Natural killer cell (primary cell): Measurements from ENCODE around the gene EIPR1. TPM values are rescaled to one million over a fixed set of nuclear protein-coding genes. Genes with fewer than 3 reads are reported as not detected.

Experiments used
- ATAC-seq, 3 donors: fragments of 150-1000 bp in 2 of 3; fragments of 200-7000 bp in 1 of 3; cut with Tn5 transposase; 1 replicate in 1 of 3; 2 replicates in 2 of 3; pipeline ENCODE4 v1.10.0; 2021; ENCODE audit warnings: mild to moderate bottlenecking in 2 of 3, moderate library complexity in 2 of 3
- DNase-seq, 2 donors: peaks; one replicate each; pipeline versions ENCODE4 v3.0.0 to v3.0.0-alpha.2; 2013 to 2021; ENCODE audit warnings: mixed read lengths in 1 of 2
- H3K27ac ChIP-seq: one replicate; pipeline ENCODE4 v1.5.1; 2013; ENCODE audit warnings: mild to moderate bottlenecking, low read length
- H3K27me3 ChIP-seq: one replicate; pipeline ENCODE4 v1.6.1; 2013; ENCODE audit warnings: low read length; ENCODE audit not compliant: control insufficient read depth, insufficient read depth
- H3K36me3 ChIP-seq: one replicate; pipeline ENCODE4 v1.6.1; 2013; ENCODE audit warnings: low read length; ENCODE audit not compliant: control insufficient read depth, insufficient read depth
- H3K4me1 ChIP-seq: one replicate; pipeline ENCODE4 v1.6.1; 2013; ENCODE audit warnings: low read length; ENCODE audit not compliant: control insufficient read depth, insufficient read depth
- H3K4me3 ChIP-seq: one replicate; pipeline ENCODE4 v1.5.1; 2013; ENCODE audit warnings: low read length
- H3K9me3 ChIP-seq: one replicate; pipeline ENCODE4 v1.6.1; 2013; ENCODE audit warnings: low read length; ENCODE audit not compliant: control insufficient read depth, insufficient read depth
- H3K27ac Mint-ChIP-seq, 2 donors: one replicate each; pipeline ENCODE4 v1.8.0; 2022; ENCODE audit warnings: mild to moderate bottlenecking in 2 of 2, mixed read lengths in 2 of 2, moderate library complexity in 1 of 2
- H3K27me3 Mint-ChIP-seq, 2 donors: one replicate each; pipeline ENCODE4 v1.8.0; 2022; ENCODE audit warnings: low read depth in 2 of 2, mixed read lengths in 2 of 2
- H3K36me3 Mint-ChIP-seq: one replicate; pipeline ENCODE4 v1.8.0; 2022; ENCODE audit warnings: mixed read lengths
- H3K4me1 Mint-ChIP-seq, 2 donors: one replicate each; pipeline ENCODE4 v1.8.0; 2022; ENCODE audit warnings: mixed read lengths in 2 of 2
- H3K4me3 Mint-ChIP-seq: one replicate; pipeline ENCODE4 v1.8.0; 2022; ENCODE audit warnings: mild to moderate bottlenecking, moderate library complexity, mixed read lengths
- H3K9me3 Mint-ChIP-seq, 2 donors: one replicate each; pipeline ENCODE4 v1.8.0; 2022; ENCODE audit warnings: mixed read lengths in 2 of 2
- CTCF ChIP-seq: fragments of 200-600 bp; IDR thresholded peaks from one replicate; pipeline ENCODE4 v1.8.0; 2022; ENCODE audit warnings: antibody characterized with exemption
- WGBS: methylation state at CpG from one replicate; pipeline ENCODE4 v1.1.7; 2013; ENCODE audit warnings: missing lambda C conversion rate; ENCODE audit not compliant: insufficient coverage; 5-methylcytosine and 5-hydroxymethylcytosine counted together
- intact Hi-C: fragments of 100-400 bp; cut with micrococcal nuclease; formaldehyde crosslinking; loops from one replicate; pipeline ENCODE4 v1.14.2; 2022
- total RNA-seq, 4 donors: library from RNA; stranded (reverse); fragments of 120-200 nt in 1 of 4; gene quantifications; one replicate each; pipeline versions ENCODE4 v1.2.3 to v1.2.4, GENCODE V29; 2013 to 2022

Gene EIPR1
- total RNA-seq, 3 donors from 2014 or later (not counting 1 experiment from before 2014, with no cell fraction given), result 26.8 to 28.8 (median 27.9) TPM

DNA sequence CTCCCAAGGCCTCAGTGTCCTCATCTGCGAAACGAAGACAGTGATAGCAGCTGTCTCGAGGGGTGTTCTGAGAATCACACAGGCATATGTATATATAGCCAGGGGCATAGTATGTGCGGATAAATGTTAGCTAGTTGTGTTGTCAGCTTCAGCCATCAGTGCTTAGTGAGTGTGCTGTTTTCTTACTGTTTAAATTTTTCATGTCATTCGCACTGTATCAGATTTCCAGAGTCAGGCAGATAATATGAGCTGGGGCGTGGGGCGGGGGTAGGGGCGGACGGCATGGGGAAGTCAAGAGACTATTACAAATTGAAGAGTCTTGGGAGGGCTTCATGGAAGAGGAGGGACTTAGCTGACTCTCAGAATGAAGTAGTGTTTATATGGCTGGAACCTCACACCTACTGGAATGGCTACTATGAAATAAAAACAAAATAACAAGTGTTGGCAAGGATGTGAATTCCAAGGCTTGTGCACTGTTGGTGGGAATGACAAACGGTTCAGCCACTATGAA is 8.9 kb upstream of the EIPR1 start:
- intact Hi-C loops, result no loop called here
- no peaks in the 10 kb centered on the region for H3K36me3 Mint-ChIP-seq
- Histone ChIP-seq H3K36me3 (peaks cover 28% of the 10 kb centered on the region), H3K27ac (no peak overlapping the region), H3K4me1 (no peaks in the 10 kb centered on the region), H3K27me3 (no peaks in the 10 kb centered on the region), H3K4me3 (no peak overlapping the region), H3K9me3 (no peaks in the 10 kb centered on the region)
- H3K9me3 Mint-ChIP-seq, result no peaks in the 10 kb centered on the region
- DNase-seq (no peak), ATAC-seq (no peak)
- no peak for TF ChIP-seq CTCF
- H3K27ac Mint-ChIP-seq, result no peak overlapping the region
- 99% methylated on average over 10 of the region's 10 CpGs for WGBS
- H3K27me3 Mint-ChIP-seq, result no peaks in the 10 kb centered on the region
- H3K4me3 Mint-ChIP-seq, result no peak overlapping the region
- peaks cover 11 to 17% of the 10 kb centered on the region in 2 donors for H3K4me1 Mint-ChIP-seq

DNA sequence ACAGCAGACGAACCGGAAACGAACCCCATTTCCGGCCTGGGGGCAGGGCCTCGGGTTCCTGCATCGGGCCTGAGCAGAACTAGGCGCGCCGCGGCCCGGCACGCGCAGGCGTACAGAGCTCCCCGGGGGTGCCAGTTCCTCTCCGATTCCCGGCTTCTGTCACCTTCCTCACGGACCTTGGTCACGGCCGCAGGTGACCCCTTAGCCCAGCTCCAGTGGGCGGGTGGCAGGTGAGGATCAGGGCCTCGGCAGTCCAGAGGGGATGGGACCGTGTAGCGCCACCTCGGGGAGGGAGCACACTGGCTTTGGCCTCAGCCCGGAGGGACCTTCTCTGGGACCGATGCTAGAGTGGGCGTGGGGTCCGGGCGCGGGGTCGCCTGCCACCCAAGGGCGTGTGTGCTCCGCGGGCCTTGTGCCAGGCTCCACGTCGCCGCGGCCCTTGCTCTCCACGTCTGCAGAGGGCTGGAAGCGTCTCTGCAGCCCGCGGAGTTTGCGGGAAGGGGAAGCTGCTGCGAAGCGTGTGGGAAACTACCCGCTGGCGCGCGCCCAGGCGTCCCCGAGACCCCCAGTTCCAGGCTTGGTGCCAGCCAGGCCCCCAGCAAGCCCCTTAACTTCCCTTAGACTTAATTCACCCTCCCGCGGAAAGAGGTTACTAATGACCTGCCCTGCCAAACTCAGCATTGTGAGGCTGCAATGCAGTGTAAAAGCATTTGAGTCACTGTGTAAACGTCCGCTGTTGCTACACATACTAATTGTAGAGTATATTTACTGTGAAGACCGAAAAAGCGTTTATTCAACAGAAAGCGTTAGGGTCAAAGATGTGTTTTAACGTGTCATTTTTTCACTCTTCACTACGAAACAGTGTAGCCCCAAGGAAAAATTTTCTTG is 2.3 kb upstream of the EIPR1 start, which contains the start of gene TRAPPC12:
Gene TRAPPC12, plus strand, starts transcription at position 48 of the 888 bp plus-strand sequence. CDS start 7,930 bp downstream, outside the sequence.
- peaks cover 36 to 46% of the 10 kb centered on the region in 2 donors for H3K4me1 Mint-ChIP-seq

DNA sequence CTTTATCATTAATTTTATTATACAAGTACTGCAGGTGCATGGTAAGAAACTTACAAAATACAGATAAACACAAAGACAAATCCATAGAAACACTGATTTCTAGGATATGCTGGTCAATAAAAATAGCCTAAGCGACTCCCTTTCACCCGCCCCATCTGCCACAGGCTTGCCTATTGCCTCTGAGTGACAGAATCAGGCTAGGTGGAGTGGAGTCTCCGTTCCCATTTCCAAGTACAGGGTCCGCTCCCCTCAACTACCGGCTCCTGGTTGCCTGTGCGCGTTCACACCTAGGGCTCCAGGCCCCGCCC is 1.7 kb upstream of the EIPR1 start:
- no peaks in the 10 kb centered on the region for H3K9me3 Mint-ChIP-seq

More for the DNA sequence above, 2.3 kb upstream of the EIPR1 start, which contains the start of gene TRAPPC12:
- Histone ChIP-seq H3K27me3 (no peaks in the 10 kb centered on the region), H3K36me3 (no peaks in the 10 kb centered on the region), H3K9me3 (peaks cover 6% of the 10 kb centered on the region), H3K4me3 (peak within 1 kb of the TSS; percentile 87), H3K4me1 (peaks cover 31% of the 10 kb centered on the region), H3K27ac (peak within 1 kb of the TSS; percentile 88)
- Mint-ChIP-seq H3K36me3 (no peaks in the 10 kb centered on the region), H3K27me3 (no peaks in the 10 kb centered on the region), H3K27ac (peak within 1 kb of the TSS; percentile 96 to 98), H3K4me3 (peak within 1 kb of the TSS; percentile 96), H3K9me3 (no peaks in the 10 kb centered on the region)
- ATAC-seq (peak; percentile 76 to 89 (median 79)), DNase-seq (peak; percentile 89 to 95)
- TF ChIP-seq CTCF, result peak; percentile 24
- 1% methylated on average over 60 of the region's 61 CpGs for WGBS
- intact Hi-C loops, result no loop called here

More for the DNA sequence above, 1.7 kb upstream of the EIPR1 start:
- Histone ChIP-seq H3K4me1 (peaks cover 31% of the 10 kb centered on the region), H3K36me3 (no peaks in the 10 kb centered on the region), H3K27me3 (no peaks in the 10 kb centered on the region), H3K4me3 (peak overlapping the region; percentile 87), H3K27ac (peak overlapping the region; percentile 88), H3K9me3 (peaks cover 6% of the 10 kb centered on the region)
- TF ChIP-seq CTCF, result no peak
- no peak for ATAC-seq
- no peak for DNase-seq
- 9% methylated on average over 8 of the region's 8 CpGs for WGBS
- Mint-ChIP-seq H3K27ac (peak overlapping the region; percentile 96 to 98), H3K27me3 (no peaks in the 10 kb centered on the region), H3K4me1 (peaks cover 30 to 46% of the 10 kb centered on the region in 2 donors), H3K4me3 (peak overlapping the region; percentile 96), H3K36me3 (no peaks in the 10 kb centered on the region)
- intact Hi-C loops, result no loop called here
